Measurements from ENCODE around the gene HMG20A. TPM values are rescaled to one million over a fixed set of nuclear protein-coding genes. Genes with fewer than 3 reads are reported as not detected.

The HMG20A gene
- total RNA-seq, 1 donor from 2014 or later, result 20.7 TPM

- DNase-seq (ENCODE audit: low spot score), result no peak
These were observed 76.0 kb downstream of the HMG20A start for GRCh38 chr15:77496715-77497109.

GRCh38 chr15:77497110-77497737 lies 76.5 kb downstream of the HMG20A start:
- no peak for DNase-seq (ENCODE audit: low spot score)

DNA sequence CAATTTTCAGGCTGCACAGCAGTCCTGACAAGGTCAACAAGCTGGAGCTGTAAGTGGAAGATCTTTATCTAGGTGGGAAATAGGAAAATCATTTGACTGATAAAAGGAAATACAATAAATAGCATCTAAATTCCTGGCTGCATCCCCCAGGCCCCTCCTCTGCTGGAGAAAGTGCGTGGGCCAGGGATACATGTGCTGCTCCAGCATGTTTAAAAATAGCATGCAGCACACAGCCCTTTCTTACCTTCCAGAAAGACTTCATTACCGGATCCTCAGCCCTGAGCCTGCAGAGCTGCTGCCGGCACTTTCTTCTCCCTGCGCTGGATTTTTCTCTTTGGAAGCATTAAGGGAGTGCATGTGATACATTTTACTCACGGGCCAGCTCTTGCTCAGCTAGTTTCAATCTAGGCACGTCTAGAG lies 77.3 kb downstream of the HMG20A start:
- DNase-seq (ENCODE audit: low spot score), result no peak

GRCh38 chr15:77499087-77499760 lies 78.5 kb downstream of the HMG20A start:
- no peak for DNase-seq (ENCODE audit: low spot score)

DNA sequence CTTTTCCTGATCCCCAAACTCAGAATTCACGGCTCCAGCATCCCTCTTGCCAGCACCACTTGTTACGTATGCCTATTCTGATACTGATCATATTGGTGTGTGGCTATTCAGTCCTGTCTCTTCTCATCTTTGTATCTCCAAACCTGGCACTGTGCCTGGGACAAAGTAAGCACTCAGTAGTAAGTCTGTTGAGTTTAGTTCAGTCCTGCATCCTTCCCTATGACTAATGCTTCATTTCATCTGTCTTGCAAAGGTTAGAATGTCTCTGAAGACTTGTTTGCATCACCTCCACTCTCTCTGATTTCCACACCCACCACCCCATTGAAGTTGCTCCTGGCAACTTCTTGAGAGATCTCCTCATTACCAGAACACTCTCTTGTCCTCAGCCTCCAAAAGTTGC lies 80.3 kb downstream of the HMG20A start:
- no peak for DNase-seq (ENCODE audit: low spot score)

GRCh38 chr15:77502379-77503095 lies 81.8 kb downstream of the HMG20A start:
- no peak for DNase-seq (ENCODE audit: low spot score)

DNA sequence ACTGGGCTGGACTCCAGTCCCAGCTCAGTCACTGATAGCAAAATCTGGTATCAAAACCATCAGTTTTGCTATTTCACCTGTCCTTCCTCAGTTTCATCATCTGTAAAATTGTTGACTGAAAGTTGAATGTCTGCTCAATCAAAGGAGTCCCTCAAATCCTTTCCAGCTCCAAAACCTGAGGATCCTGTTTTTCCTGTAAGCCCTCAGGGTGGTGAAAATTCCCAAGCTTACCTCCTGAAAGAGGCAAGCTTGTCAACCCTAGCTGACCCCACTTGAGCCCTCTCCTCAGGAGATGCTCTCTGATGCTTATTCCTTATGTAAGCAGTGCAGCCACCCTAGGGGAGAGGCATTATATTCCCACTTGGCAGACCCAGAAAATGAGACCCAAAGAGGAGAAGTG lies 82.6 kb downstream of the HMG20A start:
- DNase-seq (ENCODE audit: low spot score), result no peak

- no peak for DNase-seq (ENCODE audit: low spot score)
These were observed 83.1 kb downstream of the HMG20A start for GRCh38 chr15:77503764-77504163.

DNA sequence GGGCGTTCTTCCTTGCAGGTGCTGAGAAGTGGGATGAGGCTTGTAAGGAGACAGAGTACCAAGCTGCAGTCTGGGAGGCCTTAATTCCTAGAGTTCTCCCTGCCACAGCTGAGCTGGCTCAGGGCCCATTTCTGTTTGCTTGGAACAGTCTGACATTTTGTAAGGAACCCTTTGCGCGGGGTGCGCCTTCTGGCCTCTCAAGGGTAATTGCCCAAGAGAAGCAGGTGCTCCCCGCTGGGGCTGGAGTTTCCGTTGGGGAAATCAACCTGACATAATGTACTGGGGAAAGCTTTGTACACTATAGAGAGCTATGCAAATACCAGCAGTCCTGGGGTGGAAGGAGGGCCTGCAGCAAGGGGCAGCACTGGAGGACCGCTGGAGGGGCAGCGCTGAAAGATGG lies 83.6 kb downstream of the HMG20A start:
- DNase-seq (ENCODE audit: low spot score), result no peak

DNA sequence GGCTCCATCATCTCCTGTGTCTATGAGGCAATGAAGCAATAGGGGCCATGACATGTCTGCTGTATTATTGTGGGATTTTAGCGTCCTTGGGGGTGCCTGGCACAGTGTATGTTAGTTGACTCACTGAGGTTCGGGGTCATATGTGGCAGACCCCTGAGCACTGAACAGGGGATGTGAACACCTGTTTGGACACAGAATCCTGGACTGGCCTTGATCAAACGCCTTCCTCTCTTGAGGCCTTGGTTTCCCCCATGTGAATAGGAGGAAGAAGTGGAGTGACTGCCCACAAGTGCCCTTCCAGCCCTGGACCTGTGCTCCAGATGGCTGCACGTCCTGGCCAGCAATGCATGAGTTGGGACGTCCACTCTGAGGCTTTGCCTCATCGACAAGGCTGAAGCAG lies 84.2 kb downstream of the HMG20A start:
- no peak for DNase-seq (ENCODE audit: low spot score)

- no peak for DNase-seq (ENCODE audit: low spot score)
These were observed 84.9 kb downstream of the HMG20A start for GRCh38 chr15:77505556-77505955.

- no peak for DNase-seq (ENCODE audit: low spot score)
These were observed 85.8 kb downstream of the HMG20A start for GRCh38 chr15:77506311-77507142.

DNA sequence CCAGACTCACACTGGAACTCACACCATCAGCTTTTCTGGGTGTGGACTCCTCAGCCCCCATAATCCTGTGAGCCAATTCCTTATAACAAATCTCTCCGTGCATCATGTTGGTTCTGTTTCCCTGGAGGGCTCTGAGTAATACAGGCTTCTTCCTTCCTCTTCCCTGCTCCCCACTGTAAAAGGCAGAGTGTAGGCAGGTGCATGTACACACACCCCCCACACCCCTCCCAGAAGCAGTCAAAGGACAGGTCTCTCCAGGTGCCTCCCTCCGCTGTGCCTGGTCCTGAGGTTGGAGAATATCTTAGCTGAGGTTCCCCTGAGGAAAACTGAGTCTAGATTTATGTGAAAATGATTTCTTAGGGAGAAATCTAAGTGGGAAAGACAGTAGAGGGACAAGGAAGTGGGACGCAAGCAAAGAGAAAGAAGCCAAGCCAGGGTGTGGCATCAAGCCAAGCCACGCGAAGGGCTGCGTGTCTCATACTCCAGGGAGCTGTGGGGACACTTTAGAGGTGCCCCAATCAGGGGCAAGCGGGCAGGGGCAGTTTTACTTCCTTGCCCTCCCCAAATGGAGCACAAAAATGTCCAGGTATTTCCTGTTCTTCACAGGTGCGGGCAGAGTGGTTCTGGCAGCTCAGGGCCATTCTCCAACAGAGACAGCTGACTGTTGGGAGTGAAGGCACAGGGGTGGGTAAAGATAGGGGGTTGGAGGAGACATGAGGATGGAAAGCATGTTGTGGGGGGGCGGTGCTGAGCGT lies 86.6 kb downstream of the HMG20A start:
- no peak for DNase-seq (ENCODE audit: low spot score)

DNA sequence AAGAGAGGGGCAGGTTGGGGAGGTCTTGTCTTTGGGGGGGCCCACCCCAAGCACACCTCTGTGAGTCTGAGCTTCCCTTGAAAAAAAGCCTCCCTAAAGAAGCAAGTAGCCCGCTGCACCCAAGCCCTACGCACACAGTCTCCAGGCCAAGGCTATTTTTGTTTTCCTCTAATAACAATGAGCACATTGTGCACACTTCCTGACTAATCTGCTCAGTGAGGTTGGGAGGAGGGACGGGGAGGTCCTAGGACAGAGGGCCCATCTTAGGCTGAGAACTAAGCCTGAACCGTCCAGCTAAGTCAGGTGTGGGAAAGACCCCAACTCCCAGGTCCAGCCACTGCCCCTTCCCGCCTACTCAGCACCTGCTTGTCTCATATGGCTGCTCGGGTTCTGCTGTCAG lies 87.2 kb downstream of the HMG20A start:
- no peak for DNase-seq (ENCODE audit: low spot score)

- DNase-seq (ENCODE audit: low spot score), result no peak
These were observed 88.0 kb downstream of the HMG20A start for GRCh38 chr15:77508541-77509243.

GRCh38 chr15:77510066-77511057 lies 89.7 kb downstream of the HMG20A start:
- DNase-seq (ENCODE audit: low spot score), result no peak

DNA sequence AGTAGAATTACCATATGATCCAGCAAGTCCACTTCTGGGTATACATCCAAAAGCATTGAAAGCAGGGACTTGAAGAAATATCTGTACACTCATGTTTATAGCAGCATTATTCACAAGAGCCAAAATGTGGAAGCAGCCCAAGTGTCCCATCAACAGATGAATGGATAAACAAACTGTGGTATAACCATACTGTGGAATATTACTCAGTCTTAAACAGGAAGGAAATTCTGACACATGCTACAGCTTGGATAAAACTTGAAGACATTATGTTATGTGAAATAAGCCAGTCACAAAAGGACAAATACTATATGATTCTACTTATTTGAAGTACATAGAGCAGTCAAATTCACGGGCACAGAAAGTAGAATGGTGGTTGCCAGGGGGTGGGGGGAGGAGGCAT lies 91.2 kb downstream of the HMG20A start:
- DNase-seq (ENCODE audit: low spot score), result no peak

DNA sequence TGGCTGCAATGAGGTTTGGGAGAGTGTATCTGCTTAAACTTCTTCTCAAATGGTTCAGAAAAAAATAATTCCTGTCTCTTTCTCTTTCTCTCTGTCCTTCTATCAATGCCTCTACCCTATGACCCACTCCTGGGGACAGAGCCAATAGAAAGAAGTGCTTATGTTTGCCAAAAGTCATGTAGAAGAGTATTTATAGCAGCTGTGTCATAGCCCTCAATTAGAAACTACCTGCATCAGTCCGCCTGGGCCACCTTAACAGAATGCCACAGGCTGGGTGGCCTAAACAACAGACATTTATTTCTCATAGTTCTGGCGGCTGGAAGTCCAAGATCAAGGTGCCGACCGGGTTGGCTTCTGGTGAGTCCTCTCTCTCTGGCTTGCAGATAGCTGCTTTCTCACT lies 92.5 kb downstream of the HMG20A start:
- no peak for DNase-seq (ENCODE audit: low spot score)
